Nephron progenitor cell (in vitro differentiated cells): Measurements from ENCODE around the gene CRELD1.
"Not testable (repeated sequence)": the region's sequence is repeated elsewhere in the genome, so short reads cannot be mapped to it uniquely, and the experiment has no call there.

ENCODE experiments used
- DNase-seq: peaks from one replicate; pipeline ENCODE4 v3.0.0; 2021
- H3K27ac Mint-ChIP-seq: 2 replicates; pipeline ENCODE4 v1.8.0; 2021; ENCODE audit warnings: mild to moderate bottlenecking, moderate library complexity, mixed read lengths
- H3K27me3 Mint-ChIP-seq: 2 replicates; pipeline ENCODE4 v1.8.0; 2021; ENCODE audit warnings: mild to moderate bottlenecking, low read depth, mixed read lengths; ENCODE audit not compliant: poor library complexity
- H3K36me3 Mint-ChIP-seq: 2 replicates; pipeline ENCODE4 v1.8.0; 2021; ENCODE audit warnings: low read depth, mixed read lengths
- H3K4me1 Mint-ChIP-seq: 2 replicates; pipeline ENCODE4 v1.8.0; 2021; ENCODE audit warnings: mixed read lengths
- H3K4me3 Mint-ChIP-seq: 2 replicates; pipeline ENCODE4 v1.8.0; 2021; ENCODE audit warnings: mild to moderate bottlenecking, moderate library complexity, mixed read lengths
- H3K9me3 Mint-ChIP-seq: 2 replicates; pipeline ENCODE4 v1.8.0; 2021; ENCODE audit warnings: mild to moderate bottlenecking, moderate library complexity, mixed read lengths
- CTCF ChIP-seq: fragments of 200-600 bp; sonication (generic); IDR thresholded peaks from 2 replicates; pipeline ENCODE4 v1.5.0; 2021; ENCODE audit warnings: antibody characterized with exemption

CRELD1 gene

GRCh38 chr3:9898467-9899241, 35.0 kb upstream of the CRELD1 start:
- Mint-ChIP-seq H3K9me3 (no peaks in the 10 kb centered on the region), H3K27ac (peak overlapping the region; percentile 40), H3K27me3 (peaks cover 3% of the 10 kb centered on the region), H3K4me1 (peaks cover 5% of the 10 kb centered on the region), H3K4me3 (no peak overlapping the region), H3K36me3 (peaks cover 13% of the 10 kb centered on the region)
- TF ChIP-seq CTCF, result no peak
- DNase-seq, result no peak

- H3K4me3 Mint-ChIP-seq, result no peak overlapping the region
- no peak for TF ChIP-seq CTCF
- peaks cover 5% of the 10 kb centered on the region for H3K4me1 Mint-ChIP-seq
- DNase-seq, result no peak
- no peaks in the 10 kb centered on the region for H3K9me3 Mint-ChIP-seq
- H3K36me3 Mint-ChIP-seq, result peaks cover 7% of the 10 kb centered on the region
- peaks cover 3% of the 10 kb centered on the region for H3K27me3 Mint-ChIP-seq
- H3K27ac Mint-ChIP-seq, result no peak overlapping the region
These were observed 34.3 kb upstream of the CRELD1 start for GRCh38 chr3:9899289-9899791.

GRCh38 chr3:9900965-9901415, 32.6 kb upstream of the CRELD1 start:
- not testable (repeated sequence) for H3K4me1 Mint-ChIP-seq, H3K27ac Mint-ChIP-seq, H3K27me3 Mint-ChIP-seq, H3K4me3 Mint-ChIP-seq, DNase-seq, H3K36me3 Mint-ChIP-seq, H3K9me3 Mint-ChIP-seq

- DNase-seq, result no peak
- Mint-ChIP-seq H3K4me1 (peaks cover 5% of the 10 kb centered on the region), H3K9me3 (no peaks in the 10 kb centered on the region), H3K27ac (no peak overlapping the region), H3K36me3 (no peaks in the 10 kb centered on the region), H3K4me3 (no peak overlapping the region), H3K27me3 (peaks cover 3% of the 10 kb centered on the region)
- no peak for TF ChIP-seq CTCF
These were observed 31.7 kb upstream of the CRELD1 start for GRCh38 chr3:9901967-9902366.

- H3K4me1 Mint-ChIP-seq, result peaks cover 5% of the 10 kb centered on the region
- no peak for DNase-seq
- no peak for TF ChIP-seq CTCF
- H3K4me3 Mint-ChIP-seq, result no peak within 1 kb of the TSS
- peak within 1 kb of the TSS; percentile 36 for H3K27ac Mint-ChIP-seq
- H3K27me3 Mint-ChIP-seq, result peaks cover 3% of the 10 kb centered on the region
- no peaks in the 10 kb centered on the region for H3K9me3 Mint-ChIP-seq
- H3K36me3 Mint-ChIP-seq, result no peaks in the 10 kb centered on the region
These were observed 31.0 kb upstream of the CRELD1 start, which contains the start of gene IL17RE for GRCh38 chr3:9902372-9903237. IL17RE (plus strand) TSS chr3:9902848; CDS start chr3:9902933, 85 bp downstream.

- Mint-ChIP-seq H3K27me3 (peaks cover 3% of the 10 kb centered on the region), H3K4me3 (no peak overlapping the region), H3K4me1 (peaks cover 2% of the 10 kb centered on the region)
These were observed 30.4 kb upstream of the CRELD1 start for GRCh38 chr3:9903238-9903624.

More at GRCh38 chr3:9903238-9903624, 30.4 kb upstream of the CRELD1 start:
- no peak for TF ChIP-seq CTCF
- no peak for DNase-seq
- Mint-ChIP-seq H3K9me3 (no peaks in the 10 kb centered on the region), H3K27ac (no peak overlapping the region), H3K36me3 (no peaks in the 10 kb centered on the region)
